HepG2 (cell line): ENCODE results near the gene PEX14. TPM values are rescaled to one million over a fixed set of nuclear protein-coding genes. Genes with fewer than 3 reads are reported as not detected.

ENCODE experiments used
- CREB1 ChIP-seq, 2 experiments: fragments of 450-650 bp in 1 of 2; IDR thresholded peaks; 2 replicates each; pipeline ENCODE4 v1.6.1; 2016 to 2017; ENCODE audit warnings: control low read depth in 1 of 2, mild to moderate bottlenecking in 1 of 2, missing compliant biosample characterization in 1 of 2, missing genetic modification characterization in 1 of 2
- FOXP4 ChIP-seq: sonication (generic); formaldehyde crosslinking; IDR thresholded peaks from 2 replicates; pipeline ENCODE4 v1.4.0; 2020; ENCODE audit warnings: missing genetic modification reagents
- GZF1 ChIP-seq: sonication (generic); formaldehyde crosslinking; IDR thresholded peaks from 2 replicates; pipeline ENCODE4 v1.5.1; 2020; ENCODE audit warnings: mild to moderate bottlenecking, missing genetic modification reagents
- MED1 ChIP-seq: sonication (generic); formaldehyde crosslinking; IDR thresholded peaks from 2 replicates; pipeline ENCODE4 v1.4.0; 2020; ENCODE audit warnings: missing genetic modification reagents
- NCOR1 ChIP-seq: fragments of 200-600 bp; sonication (generic); IDR thresholded peaks from 2 replicates; pipeline ENCODE4 v1.7.0; 2017; ENCODE audit warnings: antibody characterized with exemption, low read length, borderline replicate concordance
- NFIB ChIP-seq: sonication (generic); formaldehyde crosslinking; IDR thresholded peaks from 2 replicates; pipeline ENCODE4 v1.9.0; 2021; ENCODE audit warnings: missing genetic modification reagents, mild to moderate bottlenecking, borderline replicate concordance
- RELA ChIP-seq: sonication (generic); formaldehyde crosslinking; IDR thresholded peaks from 2 replicates; pipeline ENCODE4 v1.4.0; 2020; ENCODE audit warnings: missing genetic modification reagents
- ZNF549 ChIP-seq: sonication (generic); formaldehyde crosslinking; IDR thresholded peaks from 2 replicates; pipeline ENCODE4 v1.5.0; 2020; ENCODE audit warnings: missing genetic modification reagents
- ZNF552 ChIP-seq: sonication (generic); formaldehyde crosslinking; IDR thresholded peaks from 2 replicates; pipeline ENCODE4 v1.9.0; 2022; ENCODE audit warnings: missing genetic modification reagents, mild to moderate bottlenecking, borderline replicate concordance
- ZNF766 ChIP-seq: sonication (generic); formaldehyde crosslinking; IDR thresholded peaks from 2 replicates; pipeline ENCODE4 v1.5.0; 2020; ENCODE audit warnings: missing genetic modification reagents, borderline replicate concordance
- ZNF781 ChIP-seq: sonication (generic); formaldehyde crosslinking; IDR thresholded peaks from 2 replicates; pipeline ENCODE4 v1.5.1; 2020; ENCODE audit warnings: borderline replicate concordance, mild to moderate bottlenecking, missing genetic modification reagents; ENCODE audit errors: not compliant biosample characterization
- ZNF879 ChIP-seq: sonication (generic); formaldehyde crosslinking; IDR thresholded peaks from 2 replicates; pipeline ENCODE4 v1.8.1; 2023; ENCODE audit warnings: missing genetic modification reagents
- polyA plus RNA-seq, 8 experiments: library from polyadenylated mRNA; depleted of rRNA in 3 of 8; stranded (reverse) in 7 of 8; unstranded in 1 of 8; fragments of >200 nt; fragmentation: Illumina TruSeq in 4 of 8; extraction: Trizol in 4 of 8; gene quantifications; 2 replicates each; pipeline versions ENCODE4 v1.2.1 to v1.2.3, GENCODE V29; 2011 to 2016; ENCODE audit warnings: low read depth in 4 of 8, missing spikeins in 1 of 8, mixed read lengths in 1 of 8; ENCODE audit not compliant: insufficient read depth in 1 of 8
- total RNA-seq, 5 experiments: library from RNA; depleted of rRNA; stranded (reverse); fragments of >200 nt; fragmentation: Illumina TruSeq; extraction: Trizol; gene quantifications; 2 replicates each; pipeline ENCODE4 v1.2.3, GENCODE V29; 2016; ENCODE audit warnings: low read depth in 1 of 5
- TF ChIP-seq, protein P1 (sequence below): IDR thresholded peaks from 2 replicates; pipeline ENCODE4 v1.4.0; 2020; ENCODE audit warnings: mild to moderate bottlenecking, missing genetic modification reagents
- TF ChIP-seq, protein P2 (sequence below), 2 experiments: sonication (generic) in 1 of 2; formaldehyde crosslinking in 1 of 2; IDR thresholded peaks; 2 replicates each; pipeline versions ENCODE4 v1.4.0 to v1.6.1; 2016 to 2020; ENCODE audit warnings: borderline replicate concordance in 1 of 2, low read depth in 1 of 2, mild to moderate bottlenecking in 1 of 2, missing genetic modification reagents in 1 of 2
- TF ChIP-seq, protein P3 (sequence below): sonication (generic); formaldehyde crosslinking; conservative IDR thresholded peaks from 2 replicates; pipeline ENCODE4 v1.4.0; 2020; ENCODE audit warnings: missing genetic modification reagents

Gene PEX14
- total and polyA plus RNA-seq, 2 of the 13 experiments (the other 11 are each of a cell fraction or from before 2014, with no cell fraction given) = 6.5 to 9.9 TPM

- TF ChIP-seq FOXP4 = no peak
- TF ChIP-seq NCOR1 = no peak; the same call in 1 of the 2 replicates
- no peak for TF ChIP-seq ZNF552 (CRISPR knock-in tag)
- TF ChIP-seq ZNF781 (CRISPR knock-in tag) = no peak
- TF ChIP-seq GZF1 = no peak
- TF ChIP-seq ZNF766 (CRISPR knock-in tag) = no peak; the same call in 1 of the 2 replicates
- TF ChIP-seq ZNF549 = no peak
- no peak for TF ChIP-seq RELA (CRISPR knock-in tag)
- TF ChIP-seq NFIB (CRISPR knock-in tag) = no peak
- TF ChIP-seq, protein P1, sequence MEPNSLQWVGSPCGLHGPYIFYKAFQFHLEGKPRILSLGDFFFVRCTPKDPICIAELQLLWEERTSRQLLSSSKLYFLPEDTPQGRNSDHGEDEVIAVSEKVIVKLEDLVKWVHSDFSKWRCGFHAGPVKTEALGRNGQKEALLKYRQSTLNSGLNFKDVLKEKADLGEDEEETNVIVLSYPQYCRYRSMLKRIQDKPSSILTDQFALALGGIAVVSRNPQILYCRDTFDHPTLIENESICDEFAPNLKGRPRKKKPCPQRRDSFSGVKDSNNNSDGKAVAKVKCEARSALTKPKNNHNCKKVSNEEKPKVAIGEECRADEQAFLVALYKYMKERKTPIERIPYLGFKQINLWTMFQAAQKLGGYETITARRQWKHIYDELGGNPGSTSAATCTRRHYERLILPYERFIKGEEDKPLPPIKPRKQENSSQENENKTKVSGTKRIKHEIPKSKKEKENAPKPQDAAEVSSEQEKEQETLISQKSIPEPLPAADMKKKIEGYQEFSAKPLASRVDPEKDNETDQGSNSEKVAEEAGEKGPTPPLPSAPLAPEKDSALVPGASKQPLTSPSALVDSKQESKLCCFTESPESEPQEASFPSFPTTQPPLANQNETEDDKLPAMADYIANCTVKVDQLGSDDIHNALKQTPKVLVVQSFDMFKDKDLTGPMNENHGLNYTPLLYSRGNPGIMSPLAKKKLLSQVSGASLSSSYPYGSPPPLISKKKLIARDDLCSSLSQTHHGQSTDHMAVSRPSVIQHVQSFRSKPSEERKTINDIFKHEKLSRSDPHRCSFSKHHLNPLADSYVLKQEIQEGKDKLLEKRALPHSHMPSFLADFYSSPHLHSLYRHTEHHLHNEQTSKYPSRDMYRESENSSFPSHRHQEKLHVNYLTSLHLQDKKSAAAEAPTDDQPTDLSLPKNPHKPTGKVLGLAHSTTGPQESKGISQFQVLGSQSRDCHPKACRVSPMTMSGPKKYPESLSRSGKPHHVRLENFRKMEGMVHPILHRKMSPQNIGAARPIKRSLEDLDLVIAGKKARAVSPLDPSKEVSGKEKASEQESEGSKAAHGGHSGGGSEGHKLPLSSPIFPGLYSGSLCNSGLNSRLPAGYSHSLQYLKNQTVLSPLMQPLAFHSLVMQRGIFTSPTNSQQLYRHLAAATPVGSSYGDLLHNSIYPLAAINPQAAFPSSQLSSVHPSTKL = peak; percentile 58
- no peak for TF ChIP-seq CREB1 (IDR thresholded peaks at IDR 0.05)
- TF ChIP-seq CREB1 (CRISPR knock-in tag; IDR thresholded peaks at IDR 0.05) = peak; percentile 70
- TF ChIP-seq MED1 = peak; percentile 69
- TF ChIP-seq, protein P2, sequence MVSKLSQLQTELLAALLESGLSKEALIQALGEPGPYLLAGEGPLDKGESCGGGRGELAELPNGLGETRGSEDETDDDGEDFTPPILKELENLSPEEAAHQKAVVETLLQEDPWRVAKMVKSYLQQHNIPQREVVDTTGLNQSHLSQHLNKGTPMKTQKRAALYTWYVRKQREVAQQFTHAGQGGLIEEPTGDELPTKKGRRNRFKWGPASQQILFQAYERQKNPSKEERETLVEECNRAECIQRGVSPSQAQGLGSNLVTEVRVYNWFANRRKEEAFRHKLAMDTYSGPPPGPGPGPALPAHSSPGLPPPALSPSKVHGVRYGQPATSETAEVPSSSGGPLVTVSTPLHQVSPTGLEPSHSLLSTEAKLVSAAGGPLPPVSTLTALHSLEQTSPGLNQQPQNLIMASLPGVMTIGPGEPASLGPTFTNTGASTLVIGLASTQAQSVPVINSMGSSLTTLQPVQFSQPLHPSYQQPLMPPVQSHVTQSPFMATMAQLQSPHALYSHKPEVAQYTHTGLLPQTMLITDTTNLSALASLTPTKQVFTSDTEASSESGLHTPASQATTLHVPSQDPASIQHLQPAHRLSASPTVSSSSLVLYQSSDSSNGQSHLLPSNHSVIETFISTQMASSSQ (IDR thresholded peaks at IDR 0.05; ENCODE audit: low read depth) = peak; percentile 59; the same call in 1 of the 2 replicates
- TF ChIP-seq, protein P2 (CRISPR knock-in tag; IDR thresholded peaks at IDR 0.05; ENCODE audit: borderline replicate concordance) = no peak; the same call in 1 of the 2 replicates
- TF ChIP-seq, protein P3, sequence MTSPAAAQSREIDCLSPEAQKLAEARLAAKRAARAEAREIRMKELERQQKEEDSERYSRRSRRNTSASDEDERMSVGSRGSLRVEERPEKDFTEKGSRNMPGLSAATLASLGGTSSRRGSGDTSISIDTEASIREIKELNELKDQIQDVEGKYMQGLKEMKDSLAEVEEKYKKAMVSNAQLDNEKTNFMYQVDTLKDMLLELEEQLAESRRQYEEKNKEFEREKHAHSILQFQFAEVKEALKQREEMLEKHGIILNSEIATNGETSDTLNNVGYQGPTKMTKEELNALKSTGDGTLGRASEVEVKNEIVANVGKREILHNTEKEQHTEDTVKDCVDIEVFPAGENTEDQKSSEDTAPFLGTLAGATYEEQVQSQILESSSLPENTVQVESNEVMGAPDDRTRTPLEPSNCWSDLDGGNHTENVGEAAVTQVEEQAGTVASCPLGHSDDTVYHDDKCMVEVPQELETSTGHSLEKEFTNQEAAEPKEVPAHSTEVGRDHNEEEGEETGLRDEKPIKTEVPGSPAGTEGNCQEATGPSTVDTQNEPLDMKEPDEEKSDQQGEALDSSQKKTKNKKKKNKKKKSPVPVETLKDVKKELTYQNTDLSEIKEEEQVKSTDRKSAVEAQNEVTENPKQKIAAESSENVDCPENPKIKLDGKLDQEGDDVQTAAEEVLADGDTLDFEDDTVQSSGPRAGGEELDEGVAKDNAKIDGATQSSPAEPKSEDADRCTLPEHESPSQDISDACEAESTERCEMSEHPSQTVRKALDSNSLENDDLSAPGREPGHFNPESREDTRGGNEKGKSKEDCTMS (CRISPR knock-in tag) = no peak
- TF ChIP-seq ZNF879 (CRISPR knock-in tag) = no peak
These were observed 124.6 kb downstream of the PEX14 start (continued) for GRCh38 chr1:10599194-10599861.
